A673 (cell line): ENCODE data around the gene IFNAR1.

Experiments used
- CTCF ChIP-seq: fragments of 300-800, 200-600 bp; sonication (generic); conservative IDR thresholded peaks from 2 replicates; pipeline ENCODE4 v1.5.1; 2017; ENCODE audit warnings: low read depth, mild to moderate bottlenecking, antibody characterized with exemption, low read length, moderate library complexity, mixed read lengths
- EZH2 ChIP-seq: fragments of 200-600 bp; sonication (generic); IDR thresholded peaks from 2 replicates; pipeline ENCODE4 v1.6.1; 2017; ENCODE audit warnings: borderline replicate concordance, low read depth, mild to moderate bottlenecking, mixed read lengths, antibody characterized with exemption, low read length; ENCODE audit not compliant: poor library complexity, severe bottlenecking

- no peak for TF ChIP-seq EZH2
- TF ChIP-seq CTCF: no peak
Measured at GRCh38 chr21:33391656-33392055, 66.9 kb downstream of the IFNAR1 start.
